Measurements from ENCODE around the gene MPL.

DNA sequence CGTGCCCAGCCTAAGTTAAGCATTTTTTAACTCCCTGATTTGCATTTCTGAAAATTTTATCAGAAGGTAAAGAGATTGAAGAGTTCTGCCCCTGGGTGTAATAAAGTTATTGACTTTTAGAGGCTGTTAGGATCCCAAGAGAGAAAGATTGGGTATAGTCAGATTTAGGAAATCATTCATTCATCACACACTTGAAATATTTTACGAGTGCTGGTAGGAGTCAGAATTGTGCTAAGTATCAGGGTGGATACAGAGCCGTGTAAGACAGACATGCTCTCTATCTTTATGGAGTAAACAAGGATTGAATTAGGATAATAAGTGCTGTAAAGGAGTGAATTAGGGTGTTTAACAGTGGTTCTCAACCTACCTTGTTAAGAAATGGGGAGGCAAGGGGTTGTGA, 55.1 kb downstream of the MPL start:
- TF ChIP-seq, protein P1, sequence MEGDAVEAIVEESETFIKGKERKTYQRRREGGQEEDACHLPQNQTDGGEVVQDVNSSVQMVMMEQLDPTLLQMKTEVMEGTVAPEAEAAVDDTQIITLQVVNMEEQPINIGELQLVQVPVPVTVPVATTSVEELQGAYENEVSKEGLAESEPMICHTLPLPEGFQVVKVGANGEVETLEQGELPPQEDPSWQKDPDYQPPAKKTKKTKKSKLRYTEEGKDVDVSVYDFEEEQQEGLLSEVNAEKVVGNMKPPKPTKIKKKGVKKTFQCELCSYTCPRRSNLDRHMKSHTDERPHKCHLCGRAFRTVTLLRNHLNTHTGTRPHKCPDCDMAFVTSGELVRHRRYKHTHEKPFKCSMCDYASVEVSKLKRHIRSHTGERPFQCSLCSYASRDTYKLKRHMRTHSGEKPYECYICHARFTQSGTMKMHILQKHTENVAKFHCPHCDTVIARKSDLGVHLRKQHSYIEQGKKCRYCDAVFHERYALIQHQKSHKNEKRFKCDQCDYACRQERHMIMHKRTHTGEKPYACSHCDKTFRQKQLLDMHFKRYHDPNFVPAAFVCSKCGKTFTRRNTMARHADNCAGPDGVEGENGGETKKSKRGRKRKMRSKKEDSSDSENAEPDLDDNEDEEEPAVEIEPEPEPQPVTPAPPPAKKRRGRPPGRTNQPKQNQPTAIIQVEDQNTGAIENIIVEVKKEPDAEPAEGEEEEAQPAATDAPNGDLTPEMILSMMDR (IDR thresholded peaks at IDR 0.05; ENCODE audit: low read depth, low read length): no peak
- TF ChIP-seq POLR2A (IDR thresholded peaks at IDR 0.05; ENCODE audit: extremely low read depth, insufficient read length) (no peak), MAX (IDR thresholded peaks at IDR 0.05; ENCODE audit: low read depth, low read length) (no peak)
